Pericardium fibroblast (primary cell): ENCODE data around the gene POLR1E. TPM values are rescaled to one million over a fixed set of nuclear protein-coding genes. Genes with fewer than 3 reads are reported as not detected.

Experiments used
- total RNA-seq: library from RNA; depleted of rRNA; stranded (reverse); fragments of >200 nt; gene quantifications from 2 replicates; pipeline ENCODE4 v1.2.3, GENCODE V29; 2015

Gene POLR1E
- 28.2 and 47.6 TPM in 2 replicates for total RNA-seq

GRCh38 chr9:37485389-37486255 lies at the start of gene POLR1E:
Gene POLR1E, plus strand, starts transcription at chr9:37485948. Its CDS starts 100 bp downstream, at chr9:37486048.

GRCh38 chr9:37465249-37466036 lies 20.3 kb upstream of the POLR1E start, which contains the start of gene ZBTB5:
Gene ZBTB5, minus strand, starts transcription at chr9:37465450. Its CDS starts 22,899 bp downstream, at chr9:37442551.

Other genes starting within 250 kb of the POLR1E start
- gene GRHPR, start 63.3 kb upstream of the POLR1E start, total RNA-seq: 114 and 179 TPM in 2 replicates
- 7.2 and 7.7 TPM in 2 replicates for gene ZBTB5, start 20.5 kb upstream of the POLR1E start, total RNA-seq
- gene FBXO10, start 90.4 kb downstream of the POLR1E start, total RNA-seq: 10.1 and 17.6 TPM in 2 replicates
- 122 and 141 TPM in 2 replicates for gene TOMM5, start 106.6 kb downstream of the POLR1E start, total RNA-seq
- gene FRMPD1, start 165.0 kb downstream of the POLR1E start, total RNA-seq: not detected in 2 replicates